ENCODE results near the gene FSHR. TPM values are rescaled to one million over a fixed set of nuclear protein-coding genes. Genes with fewer than 3 reads are reported as not detected.

The FSHR gene
- not detected for total RNA-seq
- long read RNA-seq = 0 reads

DNA sequence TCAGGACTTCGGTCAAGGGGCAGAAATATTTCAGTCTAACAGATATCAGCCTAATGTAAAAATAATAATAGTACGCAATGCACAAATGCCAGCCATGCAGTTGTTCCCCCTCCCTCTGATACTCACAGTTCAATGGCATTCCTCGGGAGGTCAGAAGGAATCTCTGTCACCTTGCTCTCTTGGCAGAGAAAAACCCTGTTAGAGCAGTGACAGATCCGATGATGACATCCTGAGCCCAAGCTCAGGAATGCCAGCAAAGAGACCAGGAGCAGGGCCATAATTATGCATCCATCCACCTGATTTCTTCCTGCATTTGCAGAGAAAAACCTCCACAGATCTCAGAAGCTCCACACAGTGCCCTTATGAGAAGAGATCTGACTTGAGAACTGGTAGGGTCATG is at the start of gene FSHR:
Gene FSHR (minus strand): TSS at position 376 of the 400 bp plus-strand sequence. CDS start 98 bp downstream, at position 278.
- DNase-seq (ENCODE audit: low spot score) = no peak
- intact Hi-C loops (cut with DNase I) = no loop called here

DNA sequence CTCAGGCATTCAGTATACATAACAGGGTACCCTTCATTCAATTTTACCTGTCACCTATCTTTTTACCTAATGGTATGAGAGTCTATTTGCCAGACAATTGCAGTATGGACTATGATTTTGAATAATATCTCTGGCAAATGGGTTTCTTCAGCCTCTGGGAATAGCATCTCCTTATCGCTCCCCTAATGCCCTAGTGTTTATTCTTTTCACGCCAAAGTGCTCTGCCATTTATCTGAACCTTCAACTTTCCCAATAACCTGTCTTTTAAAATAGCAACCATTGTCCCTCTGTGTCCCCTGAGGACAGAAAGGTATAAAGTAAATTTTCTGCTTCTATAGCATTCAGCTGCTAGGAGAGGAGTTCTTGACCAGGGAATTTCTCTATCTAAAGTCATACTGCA is 45.0 kb upstream of the FSHR start:
- intact Hi-C loops (cut with DNase I) = no loop called here

DNA sequence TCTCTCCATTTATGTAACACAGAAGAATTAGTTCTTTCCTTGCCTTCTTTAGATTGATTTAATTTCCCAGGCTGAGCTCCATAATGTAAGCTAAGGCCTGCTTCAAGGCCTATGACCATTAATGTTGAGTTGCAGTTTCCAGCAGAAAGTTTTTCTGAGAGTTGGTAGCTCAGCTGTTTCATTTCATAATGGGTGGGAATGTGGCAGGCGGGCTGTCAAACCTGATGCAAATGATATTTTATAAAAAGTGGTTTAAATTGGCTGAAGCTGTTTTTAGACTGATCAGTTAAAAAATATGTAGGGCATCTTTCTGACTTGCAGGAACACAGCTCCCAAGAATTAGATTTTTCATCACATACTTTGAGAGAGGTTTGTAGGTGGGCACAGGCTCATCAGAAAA is 40.4 kb upstream of the FSHR start:
- DNase-seq (ENCODE audit: low spot score) = no peak
- intact Hi-C loops (cut with DNase I) = no loop called here

More for the DNA sequence above, 45.0 kb upstream of the FSHR start:
- no peak for DNase-seq (ENCODE audit: low spot score)

GRCh38 chr2:49192036-49192435 is 37.7 kb upstream of the FSHR start:
- intact Hi-C loops (cut with DNase I) = no loop called here

DNA sequence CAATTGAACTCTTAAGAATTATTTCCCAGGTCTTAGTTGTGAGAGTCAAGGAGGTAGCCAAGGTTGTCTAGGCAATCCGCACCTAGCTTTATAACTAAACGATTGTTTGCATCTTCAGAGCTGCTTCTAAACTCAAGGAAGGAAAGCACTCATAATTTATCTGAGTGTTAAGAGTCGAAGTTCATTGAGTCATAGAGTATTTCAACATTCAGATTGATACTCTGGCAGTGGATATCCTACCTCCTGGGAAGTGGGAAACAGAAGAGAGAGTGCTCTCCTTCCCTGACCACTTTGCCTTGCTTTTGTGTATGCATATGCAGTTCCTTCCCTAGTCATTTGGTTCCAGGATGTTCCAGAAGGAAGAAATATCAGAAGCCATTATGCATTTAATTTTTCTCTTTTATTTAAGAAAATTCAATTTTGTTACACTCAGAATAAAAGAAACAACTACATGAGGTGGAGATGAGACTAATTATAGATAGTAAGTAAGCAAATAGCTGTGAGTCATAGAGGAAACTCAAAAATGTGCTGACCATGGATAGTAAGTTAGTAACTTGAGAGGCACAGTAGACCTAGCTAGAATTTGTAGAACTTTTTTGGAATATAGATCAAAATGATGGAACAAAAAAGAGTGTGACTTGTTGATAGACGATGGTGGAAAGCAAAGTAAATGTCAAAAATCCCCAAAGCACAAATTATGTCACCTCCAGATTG is 35.4 kb upstream of the FSHR start:
- no peak for DNase-seq (ENCODE audit: low spot score)
- intact Hi-C loops (cut with DNase I) = no loop called here

More at GRCh38 chr2:49192036-49192435, 37.7 kb upstream of the FSHR start:
- DNase-seq (ENCODE audit: low spot score) = no peak

DNA sequence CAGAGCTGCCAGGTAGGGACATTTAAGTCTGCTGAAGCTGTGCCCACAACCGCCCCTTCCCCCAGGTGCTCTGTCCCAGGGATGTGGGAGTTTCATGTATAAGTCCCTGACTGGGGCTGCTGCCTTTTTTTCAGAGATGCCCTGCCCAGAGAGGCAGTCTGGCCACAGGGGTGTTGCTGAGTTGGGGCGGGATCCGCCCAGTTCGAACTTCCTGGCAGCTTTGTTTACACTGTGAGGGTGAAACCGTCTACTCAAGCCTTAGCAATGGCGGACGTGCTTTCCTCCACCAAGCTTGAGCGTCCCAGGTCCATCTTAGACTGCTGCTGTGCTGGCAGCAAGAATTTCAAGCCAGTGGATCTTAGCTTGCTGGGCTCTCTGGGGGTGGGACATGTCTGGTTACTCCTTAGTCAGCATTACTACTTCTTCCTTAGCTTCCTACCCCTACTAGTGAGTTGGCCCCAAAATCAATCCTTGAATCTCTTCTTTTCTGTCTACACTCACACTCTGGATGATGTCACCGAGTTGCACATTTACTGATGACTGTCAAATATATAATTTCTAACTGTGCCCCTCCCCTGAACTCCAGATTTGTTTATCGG is 31.8 kb upstream of the FSHR start:
- intact Hi-C loops (cut with DNase I) = no loop called here
- no peak for DNase-seq (ENCODE audit: low spot score)

- DNase-seq (ENCODE audit: low spot score) = no peak
- intact Hi-C loops (cut with DNase I) = no loop called here
Measured at GRCh38 chr2:49178656-49179055, 24.3 kb upstream of the FSHR start.

DNA sequence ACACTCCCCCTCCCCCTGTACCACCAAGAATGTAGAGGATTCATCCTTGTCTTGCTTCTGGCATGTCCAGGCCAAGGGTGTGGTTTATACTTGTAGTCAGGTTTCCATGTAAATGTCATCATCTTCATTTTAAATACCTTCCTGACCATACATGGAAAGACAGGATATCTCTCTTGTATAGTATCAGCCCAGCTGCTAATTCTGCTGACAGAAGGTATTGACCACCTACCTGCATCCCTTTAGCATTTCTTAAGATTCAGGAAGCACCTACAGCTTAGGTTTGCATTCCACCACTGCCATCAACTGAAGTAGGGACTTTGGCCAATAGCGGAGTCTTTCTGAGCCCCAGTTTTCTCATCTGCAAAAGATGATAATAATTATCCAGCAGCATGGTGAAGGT is 22.9 kb upstream of the FSHR start:
- no peak for DNase-seq (ENCODE audit: low spot score)
- intact Hi-C loops (cut with DNase I) = no loop called here

DNA sequence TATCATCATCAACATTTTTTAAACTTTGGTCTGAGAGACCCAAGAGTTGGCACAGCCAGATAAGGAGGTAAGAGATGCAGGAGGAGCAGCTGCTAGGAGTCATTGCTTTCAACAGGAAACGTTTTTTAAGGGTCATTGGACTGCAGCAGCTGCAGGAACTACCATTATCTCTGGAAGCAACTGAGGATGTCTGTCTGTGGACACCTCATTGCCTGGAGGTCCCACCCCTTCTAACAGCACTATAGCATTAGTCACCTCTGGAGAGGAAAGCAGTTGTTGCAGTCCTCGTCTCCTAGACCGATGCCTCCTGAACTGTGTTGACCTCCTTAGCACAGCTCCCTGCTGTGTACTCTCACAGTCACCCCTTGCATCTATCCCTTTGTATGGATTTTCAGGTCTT is 21.5 kb upstream of the FSHR start:
- intact Hi-C loops (cut with DNase I) = no loop called here
- no peak for DNase-seq (ENCODE audit: low spot score)

- no peak for DNase-seq (ENCODE audit: low spot score)
- intact Hi-C loops (cut with DNase I) = no loop called here
Measured at GRCh38 chr2:49174750-49175149, 20.4 kb upstream of the FSHR start.

GRCh38 chr2:49167131-49167530 is 12.8 kb upstream of the FSHR start:
- intact Hi-C loops (cut with DNase I) = no loop called here
- DNase-seq (ENCODE audit: low spot score) = no peak

DNA sequence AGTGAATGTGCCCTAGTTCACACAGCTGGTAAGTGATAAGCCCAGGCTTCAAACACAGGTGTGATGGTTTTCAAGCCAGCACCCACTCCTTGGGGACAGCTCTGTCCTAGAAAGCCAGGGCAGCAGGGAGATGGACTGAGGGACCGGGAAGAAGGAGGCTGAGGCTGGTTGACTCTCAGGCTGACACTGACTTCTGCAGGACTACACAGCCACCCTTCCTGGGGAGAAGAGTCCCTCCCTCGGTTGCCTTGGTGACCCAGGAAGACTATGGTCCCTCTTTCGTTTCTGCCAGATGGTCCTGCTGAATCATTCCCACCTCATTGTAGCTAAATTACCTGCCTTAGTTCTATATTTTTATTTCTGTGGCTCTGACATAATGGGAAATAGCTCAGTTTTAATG is 11.3 kb upstream of the FSHR start:
- DNase-seq (ENCODE audit: low spot score) = no peak
- intact Hi-C loops (cut with DNase I) = no loop called here

- no peak for DNase-seq (ENCODE audit: low spot score)
- intact Hi-C loops (cut with DNase I) = no loop called here
Measured at GRCh38 chr2:49164729-49165128, 10.4 kb upstream of the FSHR start.

- no peak for DNase-seq (ENCODE audit: low spot score)
- intact Hi-C loops (cut with DNase I) = no loop called here
Measured at GRCh38 chr2:49162151-49162550, 7.8 kb upstream of the FSHR start.

DNA sequence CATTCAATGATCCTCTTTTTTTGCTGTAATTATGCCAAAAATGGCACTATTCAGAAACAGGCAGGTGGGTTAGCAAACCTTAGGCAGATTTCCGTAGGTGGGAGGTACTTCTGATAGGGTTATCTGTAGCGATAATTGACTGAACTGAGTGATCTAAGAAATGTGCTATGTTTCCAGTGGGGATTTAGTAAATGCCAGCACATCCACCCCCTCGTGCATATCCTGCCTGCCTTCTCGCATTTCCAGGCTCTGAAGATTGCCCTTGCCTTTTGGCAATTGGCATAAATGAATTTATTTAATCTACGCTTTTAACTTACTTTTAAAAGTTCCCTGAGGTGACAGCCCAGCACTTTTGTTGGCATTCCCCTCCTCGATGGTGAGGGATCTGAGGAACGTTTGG is 576 bp upstream of the FSHR start:
- no peak for DNase-seq (ENCODE audit: low spot score)
- intact Hi-C loops (cut with DNase I) = no loop called here

DNA sequence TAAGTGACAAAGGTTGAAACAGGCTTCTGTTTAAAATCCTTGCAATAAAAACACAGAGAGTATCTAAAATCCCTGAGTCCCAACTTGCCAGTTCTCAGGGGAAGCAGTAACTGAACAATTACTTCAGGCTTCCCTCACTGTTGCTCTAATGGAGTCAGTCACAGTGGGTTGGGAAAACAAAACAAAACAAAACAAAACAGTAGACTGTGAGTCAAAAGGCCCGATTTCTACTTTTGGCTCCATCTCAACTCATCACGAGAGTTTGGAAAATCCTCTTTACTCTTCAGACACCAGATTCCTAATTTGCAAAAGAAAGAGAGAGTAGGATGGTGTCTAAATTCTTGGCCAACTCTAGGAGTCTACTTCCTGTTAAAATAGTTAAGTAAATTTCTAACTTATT is 1.1 kb downstream of the FSHR start:
- no peak for DNase-seq (ENCODE audit: low spot score)
- intact Hi-C loops (cut with DNase I) = no loop called here

DNA sequence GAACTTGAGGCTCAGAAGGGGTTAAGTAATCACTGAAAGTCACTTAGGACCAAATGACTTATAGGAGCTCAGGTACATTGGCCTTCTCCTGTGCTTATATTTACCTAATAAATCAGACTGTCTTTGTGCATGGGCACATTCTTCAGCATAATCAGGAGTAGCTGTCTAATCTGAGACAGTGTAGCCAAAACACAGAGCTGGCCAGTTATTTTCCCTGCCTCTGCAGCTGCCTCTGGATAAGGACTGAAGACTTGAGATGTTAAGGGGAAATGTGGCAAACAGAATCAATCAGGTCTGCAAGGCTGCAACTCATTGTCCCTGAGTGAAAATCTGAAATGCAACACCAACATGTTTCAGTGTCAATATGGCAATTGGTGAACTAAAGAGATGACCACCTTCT is 1.5 kb downstream of the FSHR start:
- no peak for DNase-seq (ENCODE audit: low spot score)
- intact Hi-C loops (cut with DNase I) = no loop called here

GRCh38 chr2:49146401-49146800 is 7.9 kb downstream of the FSHR start:
- DNase-seq (ENCODE audit: low spot score) = no peak
- intact Hi-C loops (cut with DNase I) = no loop called here

DNA sequence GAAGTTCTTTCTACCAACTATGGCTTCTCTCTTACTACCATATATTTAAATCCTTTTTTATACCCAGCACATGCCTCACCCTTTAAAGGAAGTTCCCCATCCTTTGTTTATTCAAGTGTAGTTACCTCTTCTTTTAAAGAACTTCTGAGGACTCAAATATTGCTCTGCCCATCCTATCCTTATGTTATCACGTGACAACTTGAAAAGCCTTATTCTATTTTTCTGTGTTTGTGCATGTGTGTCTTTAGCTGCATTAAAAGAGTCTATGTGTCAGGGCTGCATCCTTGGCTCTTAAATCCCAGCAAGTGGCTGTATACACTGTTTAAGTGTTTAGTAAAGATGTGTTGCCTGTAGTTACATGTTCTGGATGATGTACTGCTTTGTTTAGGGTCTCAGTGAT is 22.5 kb downstream of the FSHR start:
- intact Hi-C loops (cut with DNase I) = no loop called here

DNA sequence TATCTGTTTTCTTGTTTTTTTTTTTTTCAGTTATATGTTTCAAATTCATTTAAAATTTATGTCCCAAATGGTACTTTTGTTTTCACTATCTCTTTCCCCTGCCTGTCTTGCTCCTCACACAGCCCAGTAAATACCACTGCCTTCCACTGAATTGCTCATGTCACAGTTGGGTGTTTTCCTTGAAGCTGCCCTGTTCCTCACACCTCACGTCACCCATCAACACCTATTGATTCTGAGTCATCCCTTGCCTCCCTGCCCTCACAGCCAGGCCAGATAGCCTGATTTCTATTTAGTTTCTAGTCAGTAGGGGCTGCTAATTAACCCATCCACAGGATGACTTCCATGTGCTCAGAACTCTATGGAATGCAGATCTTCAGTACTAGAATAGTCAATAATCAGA is 25.3 kb downstream of the FSHR start:
- no peak for DNase-seq (ENCODE audit: low spot score)
- intact Hi-C loops (cut with DNase I) = no loop called here

More for the DNA sequence above, 22.5 kb downstream of the FSHR start:
- no peak for DNase-seq (ENCODE audit: low spot score)

GRCh38 chr2:49123600-49123999 is 30.7 kb downstream of the FSHR start:
- no peak for DNase-seq (ENCODE audit: low spot score)
- intact Hi-C loops (cut with DNase I) = no loop called here

GRCh38 chr2:49122107-49122506 is 32.2 kb downstream of the FSHR start:
- no peak for DNase-seq (ENCODE audit: low spot score)
- intact Hi-C loops (cut with DNase I) = no loop called here
